ENCODE measurements around the gene ZNF423. TPM values are rescaled to one million over a fixed set of nuclear protein-coding genes. Genes with fewer than 3 reads are reported as not detected.

ZNF423 gene
- polyA plus RNA-seq, 1 donor, result 27.8 TPM

DNA sequence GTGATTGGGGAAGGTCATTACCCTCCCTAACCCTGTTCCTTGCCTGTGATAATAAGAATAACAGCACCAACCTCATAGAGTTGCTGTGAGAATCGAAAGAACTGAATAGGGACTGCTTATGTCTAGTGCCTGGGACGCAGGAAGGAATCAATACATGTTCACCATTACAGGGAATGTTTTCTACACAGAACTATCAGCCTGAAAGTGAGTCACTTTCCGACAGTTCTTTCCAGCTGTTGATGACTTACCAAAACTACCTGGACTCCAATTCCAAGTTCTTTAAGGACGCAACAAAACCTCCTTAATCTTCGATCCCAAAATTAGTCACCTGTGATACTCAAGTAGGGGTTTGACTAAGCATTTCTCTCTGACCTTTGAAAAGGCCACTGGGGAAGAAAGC lies 29.4 kb downstream of the ZNF423 start:
- DNase-seq, result no peak

GRCh38 chr16:49825041-49825440 lies 30.9 kb downstream of the ZNF423 start:
- no peak for DNase-seq

GRCh38 chr16:49824593-49824992 lies 31.3 kb downstream of the ZNF423 start:
- DNase-seq, result no peak

DNA sequence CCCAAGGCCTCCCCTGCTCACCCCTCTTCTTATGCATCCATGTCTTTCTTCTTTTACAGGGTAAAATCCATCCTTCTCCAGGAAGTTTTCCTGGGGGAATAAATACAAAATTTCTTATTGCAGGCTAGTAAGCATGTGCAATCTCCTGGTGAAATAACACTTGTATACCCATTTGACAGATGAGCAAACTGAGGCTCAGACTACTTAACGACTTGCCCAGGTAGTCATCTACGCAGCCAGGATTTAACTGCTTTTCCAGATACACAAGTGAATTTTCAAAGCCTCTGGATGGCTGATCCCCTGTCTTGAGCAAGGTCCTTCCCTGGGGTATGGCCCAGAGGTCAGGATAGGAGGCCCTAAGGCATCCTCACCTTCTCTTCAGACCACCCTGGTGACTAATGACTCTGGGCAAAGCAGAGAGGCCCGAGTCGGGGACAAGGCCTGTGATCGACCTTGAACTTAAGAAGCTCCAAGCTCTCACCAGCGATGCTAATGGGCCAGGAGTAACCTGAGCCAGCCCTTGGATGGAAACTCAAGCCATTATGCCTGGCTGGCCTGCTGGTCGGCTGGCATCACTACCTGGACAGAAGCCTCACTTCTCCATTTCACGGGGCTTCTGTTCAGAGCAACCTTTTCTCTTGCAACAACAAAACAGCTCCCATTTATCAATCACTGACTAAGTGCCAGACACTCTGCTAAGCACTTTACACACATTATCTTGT lies 33.1 kb downstream of the ZNF423 start:
- no peak for DNase-seq

- DNase-seq, result no peak
Observed at GRCh38 chr16:49821614-49822282, 34.2 kb downstream of the ZNF423 start.

DNA sequence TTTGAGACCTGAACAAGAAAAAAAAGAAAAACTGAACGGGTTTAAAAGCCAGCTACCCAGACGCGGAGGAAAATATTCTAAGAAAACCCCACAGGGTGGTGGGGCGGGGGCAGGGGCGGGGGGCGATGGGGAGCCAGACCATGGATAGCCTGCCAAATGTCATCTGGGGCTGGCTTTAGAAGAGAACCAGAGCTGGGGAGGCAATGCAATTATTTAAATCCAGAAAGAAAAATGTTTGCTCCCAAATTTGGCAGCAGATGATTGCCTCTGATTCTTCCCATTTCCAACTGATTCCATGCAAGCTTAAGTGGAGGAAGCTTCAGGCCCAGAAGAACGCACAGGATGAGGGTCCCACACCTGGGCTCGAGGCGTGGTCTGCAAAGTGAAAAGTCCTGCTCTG lies 34.8 kb downstream of the ZNF423 start:
- no peak for DNase-seq

DNA sequence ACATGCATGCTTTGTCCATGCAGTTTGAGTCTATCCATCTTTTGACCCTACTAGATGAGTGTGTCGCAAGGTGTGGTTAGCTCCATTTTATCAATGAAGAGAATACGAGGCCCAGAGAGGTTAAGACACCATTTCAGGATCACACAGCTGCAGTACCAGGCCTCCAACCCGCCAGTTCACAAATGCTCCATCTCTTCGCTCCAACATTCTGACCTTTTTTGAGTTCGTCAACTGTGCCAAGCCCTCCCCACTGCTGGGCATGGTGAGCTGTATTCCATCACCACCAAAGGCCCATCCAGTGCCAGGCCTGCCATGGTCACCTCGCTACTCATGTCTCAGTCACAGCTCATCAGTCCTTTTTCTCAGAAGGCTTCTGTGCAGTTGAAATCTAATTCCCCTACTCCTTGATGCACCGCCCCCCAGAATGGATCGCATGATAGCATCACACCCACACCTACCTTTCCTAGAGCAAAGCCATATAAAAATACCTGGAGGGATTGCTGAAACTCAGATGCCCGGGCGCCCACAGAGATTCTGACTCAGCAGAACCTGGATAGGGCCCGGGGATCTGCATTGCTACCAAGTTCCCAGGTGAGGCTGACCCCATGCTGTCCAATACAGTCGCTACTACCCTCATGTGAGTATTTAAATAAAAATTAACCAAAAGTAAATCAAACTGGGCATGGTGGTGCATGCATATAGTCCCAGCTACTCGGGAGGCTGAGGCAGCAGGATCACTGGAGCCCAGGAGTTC lies 38.0 kb downstream of the ZNF423 start:
- no peak for DNase-seq

DNA sequence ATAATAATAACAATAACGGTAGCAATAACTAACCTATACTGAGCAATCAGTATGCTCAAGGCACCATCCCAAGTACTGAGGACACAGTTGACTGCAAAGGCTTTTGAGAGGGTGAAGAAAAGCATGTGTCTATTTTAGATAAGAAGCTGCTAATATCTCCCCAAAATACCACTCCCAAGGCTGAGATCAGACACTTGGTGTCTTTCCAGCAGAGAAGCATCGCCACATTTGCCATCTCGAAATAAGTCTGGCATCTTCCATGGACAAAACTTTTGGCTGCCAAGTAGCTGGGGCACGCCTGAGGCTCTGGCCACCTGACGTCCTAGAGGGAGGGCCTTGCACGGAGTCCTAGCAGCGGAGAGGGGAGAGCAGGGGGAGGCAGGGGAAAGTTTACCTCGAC lies 39.0 kb downstream of the ZNF423 start:
- DNase-seq, result no peak

- no peak for DNase-seq
Observed at GRCh38 chr16:49811644-49812334, 44.1 kb downstream of the ZNF423 start.

- no peak for DNase-seq
Observed at GRCh38 chr16:49810831-49811230, 45.1 kb downstream of the ZNF423 start.

DNA sequence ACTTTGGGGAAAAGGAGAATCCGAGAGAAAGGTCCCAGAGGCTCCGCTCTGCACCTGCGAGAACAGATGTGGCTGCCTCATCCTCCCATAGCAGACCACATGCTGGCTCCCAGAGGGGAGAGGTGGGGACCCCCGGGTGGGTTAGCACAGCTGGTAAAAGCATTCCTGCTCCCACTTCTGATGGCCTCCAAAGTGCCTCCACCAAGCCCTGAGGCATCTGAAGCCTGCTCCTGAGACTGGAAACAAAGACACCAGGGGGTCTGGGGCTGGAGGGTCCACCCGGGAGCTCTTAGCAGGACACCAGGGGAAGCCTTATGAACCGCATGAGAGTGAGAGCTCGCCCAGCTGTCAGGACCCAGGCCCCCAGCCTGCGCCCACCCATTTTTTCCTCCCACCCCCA lies 46.4 kb downstream of the ZNF423 start:
- DNase-seq, result no peak

- no peak for DNase-seq
Observed at GRCh38 chr16:49809062-49809461, 46.9 kb downstream of the ZNF423 start.

- DNase-seq, result peak; percentile 39
Observed at GRCh38 chr16:49806446-49806845, 49.5 kb downstream of the ZNF423 start.

DNA sequence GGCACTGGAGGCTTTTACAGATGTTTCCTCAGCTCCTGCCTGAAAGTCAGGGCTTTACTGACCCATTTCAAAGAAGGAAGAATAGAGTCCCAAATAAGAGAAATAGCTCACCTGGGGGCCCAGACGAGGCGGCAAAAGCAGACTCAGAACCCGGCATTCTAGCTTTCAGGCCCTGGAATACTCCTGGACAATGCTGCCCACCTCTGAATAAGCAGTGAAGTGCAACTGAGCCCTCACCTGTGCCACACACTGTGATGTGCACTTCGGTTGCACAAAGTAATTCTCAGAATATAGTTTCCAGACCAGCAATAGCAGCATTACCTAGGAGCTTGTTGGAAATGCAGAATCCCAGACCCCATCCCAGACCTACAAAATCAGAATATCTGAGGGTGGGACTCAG lies 54.6 kb downstream of the ZNF423 start:
- DNase-seq, result no peak

GRCh38 chr16:49800876-49801275 lies 55.0 kb downstream of the ZNF423 start:
- DNase-seq, result no peak

GRCh38 chr16:49800441-49800840 lies 55.5 kb downstream of the ZNF423 start:
- no peak for DNase-seq

GRCh38 chr16:49799172-49799571 lies 56.7 kb downstream of the ZNF423 start:
- DNase-seq, result peak; percentile 21

- no peak for DNase-seq
Observed at GRCh38 chr16:49795513-49795912, 60.4 kb downstream of the ZNF423 start.

DNA sequence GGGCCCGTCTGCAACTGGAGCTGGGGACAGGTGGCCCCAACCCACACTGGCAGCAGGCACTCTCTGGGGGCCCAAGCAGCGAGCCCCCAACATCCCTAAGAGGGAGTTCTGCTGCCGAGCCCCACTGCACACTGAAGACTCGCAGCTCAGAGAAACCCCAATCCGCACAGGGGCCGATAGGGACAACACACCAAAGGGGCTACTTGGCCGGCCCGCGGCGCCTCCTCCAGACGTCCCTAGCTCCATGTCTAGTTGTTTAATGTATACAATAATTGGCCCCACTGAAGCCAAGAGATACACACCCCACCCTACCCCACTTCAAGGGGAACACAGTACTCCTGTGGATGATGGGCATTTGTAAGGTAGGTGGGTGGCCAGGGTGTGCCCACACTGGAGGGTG lies 62.7 kb downstream of the ZNF423 start:
- DNase-seq, result no peak

DNA sequence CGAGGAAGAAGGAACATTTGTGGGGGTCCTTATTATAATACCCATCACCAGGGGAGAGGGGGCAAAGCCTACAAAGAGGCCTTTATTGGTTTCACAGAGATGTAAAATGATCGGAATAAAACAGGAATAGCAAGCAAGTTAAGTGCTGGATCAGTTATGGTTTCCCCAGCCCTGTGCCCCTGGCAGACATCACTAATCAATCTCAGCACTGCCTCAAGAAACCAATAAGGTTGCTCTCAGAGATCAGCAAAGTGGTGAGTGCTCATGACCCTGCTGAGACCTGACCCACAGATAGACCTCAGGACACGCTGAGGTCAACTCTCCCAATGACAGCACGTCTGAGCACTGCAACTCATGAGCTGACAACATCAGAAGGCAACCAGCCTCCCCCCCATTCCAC lies 66.3 kb downstream of the ZNF423 start:
- DNase-seq, result no peak

DNA sequence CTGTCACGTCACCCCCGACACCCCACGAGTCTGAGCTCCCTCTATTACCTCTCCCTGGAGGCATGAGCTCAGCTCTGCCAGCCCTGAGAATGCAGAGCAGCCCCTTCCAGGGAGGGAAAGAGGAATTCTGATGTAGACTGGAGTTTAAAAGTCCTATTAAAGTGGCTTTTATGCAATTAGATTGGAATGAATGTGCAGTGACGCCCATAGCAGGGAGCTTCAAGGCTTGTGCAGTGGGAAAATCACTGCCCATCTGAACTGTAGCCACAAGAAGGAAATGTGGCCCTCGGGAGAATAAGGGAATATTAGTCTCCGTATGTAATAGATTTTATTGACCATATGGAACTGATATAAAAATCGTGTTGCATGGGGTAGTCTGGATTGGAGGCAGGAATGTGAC lies 66.9 kb downstream of the ZNF423 start:
- no peak for DNase-seq

- DNase-seq, result no peak
Observed at GRCh38 chr16:49788572-49788971, 67.3 kb downstream of the ZNF423 start.
